H1 (cell line): ENCODE results near the gene VMP1. TPM values are rescaled to one million over a fixed set of nuclear protein-coding genes. Genes with fewer than 3 reads are reported as not detected.

ENCODE experiments used
- CTCF ChIA-PET: fragments of 300-600 bp; sonication (Branson Sonifier 250); formaldehyde crosslinking; loops from one replicate; lab custom pipeline; 2021; ENCODE audit not compliant: partially characterized antibody; lab: Charles Lee
- POLR2A ChIA-PET: fragments of 300-600 bp; sonication (Branson Sonifier 250); formaldehyde crosslinking; loops from one replicate; lab custom pipeline; 2021; ENCODE audit warnings: inconsistent platforms; ENCODE audit not compliant: partially characterized antibody; lab: Charles Lee
- DNase-seq, 2 experiments: peaks; one replicate each; pipeline versions ENCODE4 v3.0.0 to v3.0.0-alpha.2; 2010 to 2022; ENCODE audit warnings: low spot score in 2 of 2, low read depth in 1 of 2, mixed read lengths in 1 of 2
- FAIRE-seq: peaks from 2 replicates; lab custom pipeline; 2011; peaks lifted over from hg19 to GRCh38; lab: Jason Lieb, UNC
- H2AFZ ChIP-seq: 2 replicates; pipeline ENCODE4 v1.8.1; 2012; ENCODE audit warnings: low read length, inconsistent platforms
- H2AK5ac ChIP-seq: 2 replicates; pipeline ENCODE4 v1.6.1; 2013; ENCODE audit warnings: low read depth, low read length
- H2BK120ac ChIP-seq: replicated peaks from 2 replicates; pipeline ENCODE3; 2013; ENCODE audit warnings: low read depth, low read length, inconsistent platforms
- H2BK12ac ChIP-seq: 2 replicates; pipeline ENCODE4 v1.6.1; 2013; ENCODE audit warnings: low read depth, low read length
- H2BK15ac ChIP-seq: 2 replicates; pipeline ENCODE4 v1.6.1; 2013; ENCODE audit warnings: low read length
- H2BK20ac ChIP-seq: 2 replicates; pipeline ENCODE4 v1.6.1; 2013; ENCODE audit warnings: low read length
- H2BK5ac ChIP-seq: 2 replicates; pipeline ENCODE4 v1.6.1; 2013; ENCODE audit warnings: low read depth, low read length
- H3K14ac ChIP-seq: 2 replicates; pipeline ENCODE4 v1.6.1; 2013; ENCODE audit warnings: inconsistent platforms; ENCODE audit not compliant: insufficient read length
- H3K18ac ChIP-seq: 2 replicates; pipeline ENCODE4 v1.6.1; 2013; ENCODE audit warnings: low read length; ENCODE audit errors: extremely low read depth
- H3K23ac ChIP-seq: 2 replicates; pipeline ENCODE4 v1.6.1; 2013; ENCODE audit warnings: inconsistent platforms; ENCODE audit not compliant: insufficient read length
- H3K23me2 ChIP-seq: 2 replicates; pipeline ENCODE4 v1.6.1; 2013; ENCODE audit warnings: low read depth, low read length
- H3K27ac ChIP-seq: 2 replicates; pipeline ENCODE4 v1.6.1; 2011; ENCODE audit warnings: low read depth, low read length, inconsistent platforms
- H3K27me3 ChIP-seq, 4 experiments: replicated peaks in 1 of 4; 1 replicate in 1 of 4; 2 replicates in 3 of 4; pipeline versions ENCODE4 v1.6.1 to v1.8.1; 2011 to 2013; ENCODE audit warnings: low read length in 3 of 4, mild to moderate bottlenecking in 3 of 4, inconsistent platforms in 2 of 4, mixed read lengths in 2 of 4, moderate library complexity in 1 of 4; ENCODE audit not compliant: control insufficient read depth in 3 of 4, insufficient read depth in 3 of 4; ENCODE audit errors: extremely low read depth in 1 of 4
- H3K36me3 ChIP-seq, 4 experiments: 2 replicates each; pipeline versions ENCODE4 v1.6.1 to v1.8.1; 2011 to 2013; ENCODE audit warnings: mild to moderate bottlenecking in 4 of 4, low read length in 3 of 4, moderate library complexity in 2 of 4, control low read depth in 1 of 4, inconsistent platforms in 1 of 4; ENCODE audit not compliant: insufficient read depth in 4 of 4, control insufficient read depth in 2 of 4
- H3K4ac ChIP-seq: replicated peaks from 2 replicates; pipeline ENCODE3; 2013; ENCODE audit warnings: low read length, low read depth, mixed read lengths, inconsistent platforms; ENCODE audit not compliant: insufficient read length
- H3K4me1 ChIP-seq, 4 experiments: replicated peaks in 1 of 4; 1 replicate in 1 of 4; 2 replicates in 3 of 4; pipeline versions ENCODE4 v1.6.1 to v1.8.1; 2011 to 2013; ENCODE audit warnings: low read length in 3 of 4, inconsistent platforms in 2 of 4, mixed read lengths in 1 of 4; ENCODE audit not compliant: insufficient read depth in 4 of 4, control insufficient read depth in 3 of 4
- H3K4me2 ChIP-seq, 2 experiments: 2 replicates each; pipeline versions ENCODE4 v1.6.1 to v1.8.1; 2011 to 2013; ENCODE audit warnings: low read depth in 2 of 2, low read length in 2 of 2, control low read depth in 1 of 2, inconsistent platforms in 1 of 2, mild to moderate bottlenecking in 1 of 2; ENCODE audit not compliant: insufficient read depth in 1 of 2
- H3K4me3 ChIP-seq, 4 experiments: fragments of 200-600, 300-600 bp in 1 of 4; sonication (generic), shearing (Covaris generic), sonication (Bioruptor Twin) in 1 of 4; 2 replicates each; pipeline versions ENCODE4 v1.5.1 to v1.8.1; 2011 to 2016; ENCODE audit warnings: low read length in 4 of 4, low read depth in 3 of 4, control low read depth in 2 of 4, inconsistent platforms in 2 of 4, mild to moderate bottlenecking in 2 of 4, mixed read lengths in 1 of 4, moderate library complexity in 1 of 4; ENCODE audit not compliant: insufficient read depth in 2 of 4; ENCODE audit errors: extremely low read depth in 1 of 4
- H3K56ac ChIP-seq: replicated peaks from 2 replicates; pipeline ENCODE3; 2013; ENCODE audit warnings: low read depth, mild to moderate bottlenecking, mixed read lengths, low read length, inconsistent platforms; ENCODE audit not compliant: insufficient read length
- H3K79me1 ChIP-seq: 2 replicates; pipeline ENCODE4 v1.6.1; 2013; ENCODE audit warnings: low read depth, low read length, control low read depth
- H3K79me2 ChIP-seq, 2 experiments: 2 replicates each; pipeline versions ENCODE4 v1.6.1 to v1.8.1; 2012 to 2013; ENCODE audit warnings: low read length in 2 of 2, mild to moderate bottlenecking in 2 of 2, inconsistent platforms in 1 of 2; ENCODE audit not compliant: insufficient read depth in 2 of 2, control insufficient read depth in 1 of 2
- H3K9ac ChIP-seq, 4 experiments: replicated peaks in 1 of 4; 1 replicate in 1 of 4; 2 replicates in 3 of 4; pipeline versions ENCODE4 v1.6.1 to v1.8.1; 2011 to 2013; ENCODE audit warnings: low read depth in 3 of 4, low read length in 3 of 4, control low read depth in 2 of 4, mild to moderate bottlenecking in 2 of 4, moderate library complexity in 2 of 4, inconsistent platforms in 1 of 4; ENCODE audit errors: extremely low read depth in 1 of 4
- H3K9me3 ChIP-seq, 2 experiments: 2 replicates each; pipeline versions ENCODE4 v1.6.1 to v1.8.1; 2012 to 2013; ENCODE audit warnings: mild to moderate bottlenecking in 2 of 2, moderate library complexity in 2 of 2, control low read depth in 1 of 2, inconsistent platforms in 1 of 2, low read depth in 1 of 2, low read length in 1 of 2, mixed read lengths in 1 of 2; ENCODE audit not compliant: insufficient read depth in 2 of 2
- H4K20me1 ChIP-seq, 2 experiments: replicated peaks in 1 of 2; 2 replicates each; pipeline versions ENCODE3 to v1.8.1; 2011 to 2013; ENCODE audit warnings: inconsistent platforms in 2 of 2, low read length in 2 of 2, mild to moderate bottlenecking in 1 of 2; ENCODE audit not compliant: insufficient read depth in 2 of 2, control insufficient read depth in 1 of 2
- H4K5ac ChIP-seq: 2 replicates; pipeline ENCODE4 v1.6.1; 2013; ENCODE audit warnings: low read length, low read depth, mixed read lengths, inconsistent platforms; ENCODE audit not compliant: insufficient read length
- H4K8ac ChIP-seq: 2 replicates; pipeline ENCODE4 v1.8.0; 2013; ENCODE audit warnings: mild to moderate bottlenecking, moderate library complexity, low read length, inconsistent platforms; ENCODE audit not compliant: insufficient read depth; ENCODE audit errors: extremely low read depth
- H4K91ac ChIP-seq: replicated peaks from 2 replicates; pipeline ENCODE3; 2013; ENCODE audit warnings: low read length, mixed read lengths, inconsistent platforms; ENCODE audit not compliant: insufficient read length
- BCL11A ChIP-seq, 2 experiments: IDR thresholded peaks; one replicate each; pipeline ENCODE4 v1.6.1; 2011; ENCODE audit warnings: low read depth in 2 of 2, low read length in 2 of 2, mild to moderate bottlenecking in 2 of 2
- CBX8 ChIP-seq: fragments of 300-800, 300-1000 bp; sonication (generic); IDR thresholded peaks from 2 replicates; pipeline ENCODE4 v1.7.1; 2016; ENCODE audit warnings: low read depth, low read length, borderline replicate concordance
- KDM1A ChIP-seq: fragments of 200-600, 300-600 bp; sonication (generic); IDR thresholded peaks from 2 replicates; pipeline ENCODE4 v1.7.1; 2016; ENCODE audit warnings: mild to moderate bottlenecking, low read length, borderline replicate concordance
- NRF1 ChIP-seq: IDR thresholded peaks from 2 replicates; pipeline ENCODE4 v1.6.1; 2011; ENCODE audit warnings: mild to moderate bottlenecking, low read depth, low read length, improper control_type of control experiment
- PHF8 ChIP-seq: fragments of 200-600 bp; sonication (generic); conservative IDR thresholded peaks from 2 replicates; pipeline ENCODE4 v1.7.1; 2012; ENCODE audit warnings: low read depth, mild to moderate bottlenecking, inconsistent platforms, low read length, moderate library complexity
- SIN3A ChIP-seq, 2 experiments: IDR thresholded peaks in 1 of 2; conservative IDR thresholded peaks in 1 of 2; 2 replicates each; pipeline ENCODE4 v1.6.1; 2011 to 2012; ENCODE audit warnings: low read length in 2 of 2, improper control_type of control experiment in 1 of 2, low read depth in 1 of 2, mild to moderate bottlenecking in 1 of 2
- SP4 ChIP-seq: IDR thresholded peaks from 2 replicates; pipeline ENCODE4 v1.6.1; 2012; ENCODE audit warnings: low read length, inconsistent platforms
- TAF7 ChIP-seq: optimal IDR thresholded peaks from 2 replicates; pipeline ENCODE3; 2011; ENCODE audit warnings: low read depth, mild to moderate bottlenecking, inconsistent platforms, low read length, moderate library complexity, borderline replicate concordance
- TBP ChIP-seq: IDR thresholded peaks from 2 replicates; pipeline ENCODE4 v1.6.1; 2011; ENCODE audit warnings: low read depth, low read length, improper control_type of control experiment
- TEAD4 ChIP-seq: IDR thresholded peaks from 2 replicates; pipeline ENCODE4 v1.6.1; 2012; ENCODE audit warnings: low read depth, low read length, inconsistent platforms, mixed read lengths
- WGBS, 2 experiments: shearing (Covaris generic) in 1 of 2; methylation state at CpG; one replicate each; pipeline versions ENCODE4 v1.1.6 to v1.1.7; 2013 to 2015; ENCODE audit warnings: low lambda C conversion rate in 2 of 2, mixed read lengths in 2 of 2, inconsistent platforms in 1 of 2, low coverage in 1 of 2, missing lambda C conversion rate in 1 of 2; ENCODE audit not compliant: insufficient replicate concordance in 2 of 2, insufficient coverage in 1 of 2, insufficient read length in 1 of 2; ENCODE audit errors: extremely low coverage in 1 of 2, missing lambda C conversion rate in 1 of 2; 5-methylcytosine and 5-hydroxymethylcytosine counted together
- polyA plus RNA-seq, 7 experiments: library from polyadenylated mRNA; depleted of rRNA in 3 of 7; stranded (reverse) in 5 of 7; unstranded in 2 of 7; fragments of >200 nt in 5 of 7; fragments of 200-250 nt in 2 of 7; gene quantifications; 1 replicate in 5 of 7; 2 replicates in 1 of 7; 4 replicates in 1 of 7; pipeline versions ENCODE4 v1.2.1 to v1.2.3, GENCODE V29; 2011 to 2013; ENCODE audit warnings: missing spikeins in 2 of 7, mixed read lengths in 2 of 7
- total RNA-seq: library from RNA; stranded (reverse); fragmentation: NEBNext Ultra II Directional; extraction: Animal tissue kit (Norgen Biotek cat#: 25700); gene quantifications from 2 replicates; pipeline ENCODE4 v1.2.1, GENCODE V29; 2021

The VMP1 gene
- total and polyA plus RNA-seq, 2 of the 8 experiments (the other 6 are each of a cell fraction or from before 2014, with no cell fraction given): 45.0 to 92.7 TPM

DNA sequence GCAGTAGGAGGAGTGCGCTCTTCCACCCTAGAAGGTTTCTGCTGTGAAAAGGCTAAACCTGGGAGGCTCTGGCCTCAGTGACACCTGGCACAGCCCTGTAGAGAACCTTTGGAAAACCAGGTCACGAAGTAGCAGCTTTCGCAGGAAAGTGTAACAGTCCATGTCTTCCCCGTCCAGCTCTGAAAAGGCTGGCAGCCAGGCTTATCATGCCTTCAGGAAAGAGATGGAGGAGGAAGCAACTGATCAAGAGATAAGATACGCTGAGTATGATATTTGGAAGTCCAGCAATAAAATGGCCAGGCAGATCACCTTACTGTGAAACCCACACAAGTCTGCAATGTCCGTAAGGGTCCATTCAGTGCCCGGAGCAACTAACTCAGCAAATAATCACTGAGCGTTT lies 163.0 kb downstream of the VMP1 start:
- DNase-seq: no peak
- H2BK20ac ChIP-seq: no peak overlapping the region
- no peak overlapping the region for H3K9ac ChIP-seq
- H3K23ac ChIP-seq: no peak overlapping the region
- H3K27ac ChIP-seq: no peak overlapping the region
- H2BK15ac ChIP-seq: no peak overlapping the region
- WGBS, 2 experiments: 94% methylated on average over 8 of the region's 8 CpGs; no CpG with 5 or more reads in 1 of the 2 experiments
- no peak overlapping the region for H3K14ac ChIP-seq
- H2BK120ac ChIP-seq: no peak overlapping the region
- no peaks in the 10 kb centered on the region for H3K27me3 ChIP-seq
- H4K91ac ChIP-seq: peak overlapping the region; percentile 73
- H4K5ac ChIP-seq: no peak overlapping the region
- H3K23me2 ChIP-seq: no peaks in the 10 kb centered on the region
- POLR2A ChIA-PET: interaction anchor here (0.6 to 2.6 kb wide), 6 partner anchors 8 to 168 kb away, joined by 3 to 9 read pairs (median 4); no protein-coding TSS in a partner anchor
- H3K56ac ChIP-seq: no peak overlapping the region
- no peak overlapping the region for H2BK5ac ChIP-seq
- no peak overlapping the region for H4K8ac ChIP-seq
- FAIRE-seq: no peak
- H4K20me1 ChIP-seq: no peaks in the 10 kb centered on the region
- no peaks in the 10 kb centered on the region for H3K4me1 ChIP-seq
- no peak overlapping the region for H3K4ac ChIP-seq
- no peak overlapping the region for H3K4me2 ChIP-seq
- CTCF ChIA-PET: interaction anchor here (0.9 to 2.5 kb wide), 6 partner anchors 17 to 166 kb away, joined by 3 to 9 read pairs (median 4); no protein-coding TSS in a partner anchor
- H3K9me3 ChIP-seq: no peaks in the 10 kb centered on the region; a peak in 1 of 4 replicates
- no peak overlapping the region for H2BK12ac ChIP-seq
- no peaks in the 10 kb centered on the region for H3K79me2 ChIP-seq
- no peak overlapping the region for H2AFZ ChIP-seq
- H3K4me3 ChIP-seq: no peak overlapping the region
- H2AK5ac ChIP-seq: no peak overlapping the region
- peaks cover 0 to 17% (median 2%) of the 10 kb centered on the region in 4 experiments; a peak in 2 of 8 replicates for H3K36me3 ChIP-seq
- H3K79me1 ChIP-seq: no peaks in the 10 kb centered on the region
- no peak overlapping the region for H3K18ac ChIP-seq
- no peak for TF ChIP-seq NRF1
- TF ChIP-seq KDM1A: no peak
- no peak for TF ChIP-seq SP4
- no peak for TF ChIP-seq CBX8
- TF ChIP-seq PHF8: no peak
- TF ChIP-seq TEAD4: no peak
- TF ChIP-seq BCL11A (IDR thresholded peaks at IDR 0.05; ENCODE audit: low read depth in 2 of 2, low read length in 2 of 2): no peak
- no peak for TF ChIP-seq TAF7
- no peak for TF ChIP-seq TBP
- TF ChIP-seq SIN3A (conservative IDR thresholded peaks at IDR 0.05 in 1 of 2, IDR thresholded peaks at IDR 0.05 in 1 of 2; ENCODE audit: low read depth in 1 of 2, low read length in 2 of 2): no peak
